Fibroblast of the aortic adventitia (primary cell): ENCODE results near the gene GMPR. TPM values are rescaled to one million over a fixed set of nuclear protein-coding genes. Genes with fewer than 3 reads are reported as not detected.
A peak's percentile ranks its signal among the peaks of the same experiment; 100 is the strongest.

Experiments used
- DNase-seq: peaks from one replicate; pipeline ENCODE4 v3.0.0-alpha.2; 2010; ENCODE audit warnings: low read depth
- H3K4me3 ChIP-seq: 2 replicates; pipeline ENCODE4 v1.5.1; 2011; ENCODE audit warnings: low read depth, mild to moderate bottlenecking, control low read depth, low read length, moderate library complexity
- CTCF ChIP-seq: IDR thresholded peaks from 2 replicates; pipeline ENCODE4 v1.5.1; 2011; ENCODE audit warnings: mild to moderate bottlenecking, low read length, control low read depth, inconsistent platforms; ENCODE audit not compliant: insufficient read depth
- small RNA-seq: library from RNA; depleted of rRNA; stranded (forward); fragments of <200 nt; gene quantifications from one replicate; pipeline ENCODE3, GENCODE V24; 2012
- total RNA-seq: library from RNA; depleted of rRNA; stranded (reverse); fragments of >200 nt; gene quantifications from 2 replicates; pipeline ENCODE4 v1.2.3, GENCODE V29; 2012; ENCODE audit warnings: low replicate concordance

GMPR gene
- total RNA-seq, 1 donor = 24.8 TPM

DNA sequence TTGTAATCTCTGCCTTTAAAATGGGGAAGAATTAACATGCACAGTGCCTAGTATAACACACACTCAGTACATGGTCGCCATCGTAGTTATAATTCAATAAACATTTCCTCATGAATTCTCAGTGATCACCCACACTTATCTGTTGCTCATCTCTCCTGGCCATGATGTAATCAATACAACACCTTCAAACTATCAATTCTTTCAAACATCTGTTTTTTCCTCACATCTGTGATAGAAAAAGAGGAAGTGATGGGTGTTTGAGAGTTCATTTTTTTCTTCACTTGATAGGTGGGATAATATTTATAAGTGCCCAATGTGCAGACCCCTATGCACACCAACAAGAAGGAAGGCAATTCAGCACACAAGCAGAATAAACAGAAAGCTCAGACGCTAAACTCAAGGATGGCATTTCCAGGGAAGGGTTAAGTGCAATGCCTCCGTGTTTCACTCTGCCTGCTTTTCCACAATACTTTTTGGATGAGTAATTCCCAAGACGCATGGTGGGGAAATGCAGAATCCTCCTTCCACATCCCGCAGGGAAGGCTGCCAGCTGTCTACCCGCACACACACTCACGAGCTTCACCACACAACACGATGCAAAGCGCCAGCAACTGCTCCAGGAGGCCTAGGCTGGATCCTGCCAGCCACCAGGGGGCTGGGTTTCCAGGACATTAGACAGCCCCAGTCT is 100.3 kb downstream of the GMPR start:
- peak; percentile 92 for TF ChIP-seq CTCF
- H3K4me3 ChIP-seq = no peak overlapping the region
- peak; percentile 100 for DNase-seq

- TF ChIP-seq CTCF = no peak
- no peak overlapping the region for H3K4me3 ChIP-seq
- no peak for DNase-seq
Observed at GRCh38 chr6:16339265-16339587, 100.8 kb downstream of the GMPR start.

DNA sequence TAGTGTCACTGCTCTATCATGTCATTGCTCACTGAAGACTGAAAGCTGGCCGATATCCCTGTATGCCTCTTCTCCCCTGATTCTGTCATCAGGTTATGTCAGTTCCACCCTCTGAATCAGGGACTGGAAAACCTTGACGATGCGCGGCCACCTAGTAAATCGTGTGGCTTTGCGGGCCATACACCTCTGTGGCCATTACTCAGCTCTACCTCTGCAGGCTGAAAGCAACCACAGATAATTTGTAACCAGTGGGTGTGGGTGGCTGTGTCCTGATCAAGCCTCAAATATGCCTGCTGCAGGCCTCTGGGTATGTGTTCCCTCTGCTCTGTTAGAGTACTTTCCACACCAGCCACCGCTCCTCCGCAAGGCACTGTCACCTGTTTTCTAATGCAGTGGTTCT is 105.2 kb downstream of the GMPR start:
- no peak for TF ChIP-seq CTCF
- DNase-seq = no peak
- no peak overlapping the region for H3K4me3 ChIP-seq

DNA sequence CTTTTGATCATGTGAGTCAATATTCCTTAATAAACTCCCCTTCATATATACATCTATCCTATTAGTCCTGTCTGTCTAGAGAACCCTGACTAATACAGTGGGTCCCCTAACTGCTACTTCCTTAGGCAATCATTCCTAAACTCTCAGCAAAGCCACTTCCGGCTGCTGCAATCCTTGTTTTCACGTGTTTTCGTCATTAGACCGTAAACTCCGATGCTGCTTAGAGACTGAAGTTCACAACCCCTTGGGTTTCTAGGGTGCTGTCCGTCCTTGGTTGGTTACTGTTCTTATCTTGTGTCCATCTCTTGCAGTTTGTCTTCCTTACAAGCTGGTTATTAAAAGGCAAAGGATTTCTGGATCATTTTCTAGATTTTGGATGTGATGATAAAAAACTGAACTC is 106.4 kb downstream of the GMPR start:
- DNase-seq = no peak
- no peak overlapping the region for H3K4me3 ChIP-seq
- TF ChIP-seq CTCF = no peak

Small RNA genes within 50 kb of the gene (small RNA-seq; reads per million reads assigned to genes)
- gene RF00019 (not detected), gene RNU6-1114P (not detected)

Other genes starting within 250 kb of the GMPR start
- 12.2 and 36.1 TPM in 2 replicates for gene MYLIP, start 109.5 kb upstream of the GMPR start, total RNA-seq